CD4-positive, alpha-beta T cell treated with Interleukin-6 at 100 ng/mL for 8 hours (primary cell): Measurements from ENCODE around the gene MSMO1.
A peak's percentile ranks its signal among the peaks of the same experiment; 100 is the strongest.
"Not testable (repeated sequence)": the region's sequence is repeated elsewhere in the genome, so short reads cannot be mapped to it uniquely, and the experiment has no call there.

ENCODE experiments used
- DNase-seq: peaks from one replicate; pipeline ENCODE4 v3.0.0-alpha.2; 2020; ENCODE audit warnings: mixed read lengths, low spot score

MSMO1 gene

GRCh38 chr4:165327211-165328100, at the start of gene MSMO1:
Gene MSMO1 (plus strand): TSS chr4:165327669. CDS start chr4:165333371, 5,702 bp downstream.
- DNase-seq, result peak; percentile 98

- DNase-seq, result not testable (repeated sequence)
Measured at GRCh38 chr4:165279531-165279930, 47.9 kb upstream of the MSMO1 start.

GRCh38 chr4:165284697-165285096, 42.8 kb upstream of the MSMO1 start:
- DNase-seq, result not testable (repeated sequence)

- DNase-seq, result not testable (repeated sequence)
Measured at GRCh38 chr4:165286619-165287340, 40.7 kb upstream of the MSMO1 start.

GRCh38 chr4:165288226-165288625, 39.2 kb upstream of the MSMO1 start:
- DNase-seq, result no peak

- DNase-seq, result no peak
Measured at GRCh38 chr4:165288639-165289422, 38.6 kb upstream of the MSMO1 start.

GRCh38 chr4:165289423-165289785, 38.1 kb upstream of the MSMO1 start:
- no peak for DNase-seq

- no peak for DNase-seq
Measured at GRCh38 chr4:165293061-165293460, 34.4 kb upstream of the MSMO1 start.

- DNase-seq, result no peak
Measured at GRCh38 chr4:165293927-165294649, 33.4 kb upstream of the MSMO1 start.

GRCh38 chr4:165294907-165295306, 32.6 kb upstream of the MSMO1 start:
- DNase-seq, result peak; percentile 24

- no peak for DNase-seq
Measured at GRCh38 chr4:165297626-165298025, 29.8 kb upstream of the MSMO1 start.

- no peak for DNase-seq
Measured at GRCh38 chr4:165299399-165300060, 27.9 kb upstream of the MSMO1 start.

GRCh38 chr4:165301833-165302232, 25.6 kb upstream of the MSMO1 start:
- DNase-seq, result peak; percentile 4

GRCh38 chr4:165302658-165303057, 24.8 kb upstream of the MSMO1 start:
- no peak for DNase-seq

GRCh38 chr4:165308166-165308565, 19.3 kb upstream of the MSMO1 start:
- no peak for DNase-seq

- no peak for DNase-seq
Measured at GRCh38 chr4:165308606-165309005, 18.9 kb upstream of the MSMO1 start.

- no peak for DNase-seq
Measured at GRCh38 chr4:165309456-165309855, 18.0 kb upstream of the MSMO1 start.

- no peak for DNase-seq
Measured at GRCh38 chr4:165312506-165312905, 15.0 kb upstream of the MSMO1 start.

GRCh38 chr4:165319030-165319429, 8.4 kb upstream of the MSMO1 start:
- DNase-seq, result no peak

- DNase-seq, result no peak
Measured at GRCh38 chr4:165319509-165319908, 8.0 kb upstream of the MSMO1 start.

GRCh38 chr4:165324236-165324917, 3.1 kb upstream of the MSMO1 start:
- no peak for DNase-seq
